ENCODE results near the gene SIL1.

The SIL1 gene

DNA sequence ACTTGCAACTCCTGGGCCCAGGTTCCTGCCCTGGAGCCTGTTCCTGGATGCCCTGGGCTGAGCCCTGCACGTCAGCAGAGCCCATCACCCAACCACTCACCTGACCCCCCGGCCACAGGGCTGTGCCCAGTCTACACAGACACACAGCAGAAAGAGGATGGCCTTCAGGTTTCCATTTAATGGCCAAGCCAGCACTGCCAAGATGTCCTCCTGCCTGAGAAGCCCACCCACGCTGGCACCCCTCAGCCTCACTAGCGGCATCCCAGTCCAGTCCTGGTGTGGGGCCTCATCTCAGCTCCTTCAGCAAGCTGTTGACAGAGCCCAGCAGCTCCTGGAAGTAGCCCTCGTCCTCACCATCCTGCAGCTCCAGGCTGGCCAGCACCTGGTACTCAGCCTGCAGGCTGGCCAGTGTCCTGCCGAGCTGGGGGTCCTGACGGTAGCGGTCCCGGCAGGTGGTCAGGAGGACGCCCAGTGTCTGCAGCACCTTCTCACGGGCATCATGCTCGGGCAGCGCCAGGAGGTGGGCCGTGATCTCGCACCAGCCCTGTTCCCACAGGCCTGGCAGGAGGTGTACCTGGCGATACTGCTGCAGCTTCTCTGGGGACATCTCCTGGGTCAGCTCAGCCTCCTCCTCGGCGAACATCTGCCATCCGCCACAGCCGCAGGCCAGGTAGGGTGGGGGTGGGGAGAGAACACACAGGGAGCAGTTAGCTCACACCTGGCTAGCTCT, 251.2 kb downstream of the SIL1 start:
- no peak for DNase-seq

DNA sequence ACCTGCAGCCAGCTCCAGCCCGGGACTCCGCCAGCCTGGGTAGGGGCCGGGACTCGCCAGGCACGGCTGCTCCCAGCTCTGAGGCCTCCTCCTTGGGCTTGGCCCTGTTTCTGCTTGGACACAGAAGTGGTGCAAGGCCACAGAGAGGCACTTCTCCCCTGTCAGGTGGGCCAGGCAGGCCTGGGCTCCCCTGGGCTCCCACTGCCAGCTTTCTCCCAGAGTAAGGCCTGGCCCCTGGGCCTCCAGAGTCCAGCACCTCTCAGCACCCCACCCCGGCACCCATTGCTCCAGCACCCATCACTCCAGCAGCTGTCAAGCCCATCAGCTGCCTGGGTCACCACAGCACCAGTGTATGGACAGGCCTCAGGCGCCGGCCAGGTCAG, 251.9 kb downstream of the SIL1 start:
- DNase-seq = peak in 33 of 56 donors; percentile 30 to 82 (median 58)

DNA sequence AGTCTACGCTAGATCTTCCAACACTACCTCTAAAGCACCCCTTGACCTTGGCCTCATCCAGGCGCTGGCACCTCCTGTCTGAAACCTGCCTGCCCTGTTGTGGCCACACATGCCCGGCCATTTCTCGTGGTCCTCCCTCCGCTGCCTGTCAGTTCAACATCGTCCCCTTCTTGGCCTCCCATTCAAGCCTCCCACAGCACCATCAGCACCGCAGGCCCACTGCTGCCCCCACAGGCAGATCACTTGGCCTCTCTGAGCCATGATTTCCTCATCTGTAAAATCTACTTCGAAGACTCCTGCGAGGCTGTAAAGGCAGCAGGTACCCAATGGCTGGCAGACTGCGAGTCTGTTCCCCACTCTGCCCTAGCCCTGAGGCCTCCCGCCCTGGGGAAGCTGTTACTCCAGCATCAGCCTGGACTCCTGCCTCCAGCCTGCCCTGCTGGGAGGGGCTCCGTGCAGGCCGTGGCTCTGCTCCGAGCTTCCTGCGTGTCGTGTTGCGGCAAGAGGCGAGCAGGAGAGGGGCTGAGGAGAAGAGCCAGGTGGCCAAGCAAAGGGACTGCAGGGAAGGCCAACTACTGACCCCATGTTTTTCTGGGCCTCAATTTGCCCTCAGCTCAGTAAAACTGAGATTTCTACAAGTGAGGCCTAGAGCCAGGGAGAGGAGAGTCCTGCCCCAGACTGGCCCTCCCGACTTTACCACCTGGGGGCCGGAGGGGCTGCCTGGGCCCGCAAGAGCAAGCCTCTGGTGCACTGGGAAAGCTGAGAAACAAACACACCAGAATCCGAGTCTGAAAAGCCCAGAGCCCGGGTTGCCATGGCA, 252.5 kb downstream of the SIL1 start:
- peak in 20 of 56 donors; percentile 21 to 62 (median 48) for DNase-seq

DNA sequence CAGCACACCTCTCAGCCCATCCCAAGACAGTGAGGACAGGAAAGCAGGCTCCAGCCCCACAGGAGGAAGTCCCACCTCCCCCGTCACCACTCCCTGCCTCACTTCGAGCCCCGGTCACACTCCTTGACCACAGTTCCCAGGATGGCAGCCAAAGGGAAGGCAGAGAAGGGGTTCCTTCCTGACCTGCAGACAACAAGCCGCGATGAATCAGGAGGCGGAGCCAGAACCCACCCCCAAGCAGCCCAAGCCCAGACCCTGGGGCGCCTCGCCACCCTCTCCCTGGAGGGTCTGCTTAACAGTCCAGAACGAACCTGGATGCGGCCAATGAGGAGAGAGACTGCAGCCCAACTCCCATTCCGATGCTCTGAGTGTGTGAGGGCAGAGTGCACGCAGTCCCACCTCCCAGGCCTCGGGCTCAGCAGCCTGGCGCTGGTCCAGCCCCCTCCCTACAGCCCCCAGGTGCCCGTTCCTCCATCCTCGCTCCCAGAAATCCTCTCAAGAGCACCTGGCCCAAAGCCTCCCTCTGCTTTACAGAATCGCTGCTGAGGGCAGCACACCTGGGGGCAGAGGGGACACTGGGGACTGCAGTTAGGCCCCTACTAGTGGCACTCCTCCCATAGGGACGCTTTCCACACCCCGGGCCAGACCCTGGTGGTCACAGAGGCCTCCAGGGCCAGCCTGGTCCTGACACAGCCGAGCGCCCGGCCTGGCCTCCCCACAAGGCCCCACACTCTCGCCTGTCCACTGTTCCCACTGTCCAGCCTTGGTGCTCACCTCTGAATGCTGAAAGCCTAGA, 253.4 kb downstream of the SIL1 start:
- no peak for DNase-seq

DNA sequence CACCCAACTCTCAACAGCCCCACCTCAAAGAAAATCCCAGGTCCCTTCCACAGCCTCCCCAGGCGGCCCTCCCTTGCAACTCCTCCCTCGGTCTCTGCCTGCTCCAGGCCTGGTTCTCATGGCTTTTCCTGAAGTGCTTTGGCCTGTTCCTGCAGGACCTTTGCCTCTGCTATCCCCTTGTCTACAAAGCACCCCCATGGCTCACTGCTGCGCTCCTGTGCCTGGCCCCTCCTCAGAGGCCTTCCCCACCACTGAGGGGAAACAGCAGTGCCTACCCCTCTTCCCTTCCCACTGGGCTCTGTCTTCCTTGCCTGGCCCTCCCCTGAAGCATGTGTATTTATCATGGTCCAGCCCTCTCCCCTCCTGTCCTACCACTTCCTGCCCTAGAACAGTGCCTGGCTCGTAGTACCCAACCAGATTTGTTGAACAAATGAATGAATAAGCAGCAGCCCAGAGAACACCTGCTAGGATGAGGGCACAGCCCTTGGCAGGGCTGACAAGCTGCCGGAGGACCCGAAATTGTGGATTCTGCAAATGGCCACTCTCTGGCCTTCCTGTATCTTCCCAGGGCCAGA, 254.5 kb downstream of the SIL1 start:
- DNase-seq = no peak

DNA sequence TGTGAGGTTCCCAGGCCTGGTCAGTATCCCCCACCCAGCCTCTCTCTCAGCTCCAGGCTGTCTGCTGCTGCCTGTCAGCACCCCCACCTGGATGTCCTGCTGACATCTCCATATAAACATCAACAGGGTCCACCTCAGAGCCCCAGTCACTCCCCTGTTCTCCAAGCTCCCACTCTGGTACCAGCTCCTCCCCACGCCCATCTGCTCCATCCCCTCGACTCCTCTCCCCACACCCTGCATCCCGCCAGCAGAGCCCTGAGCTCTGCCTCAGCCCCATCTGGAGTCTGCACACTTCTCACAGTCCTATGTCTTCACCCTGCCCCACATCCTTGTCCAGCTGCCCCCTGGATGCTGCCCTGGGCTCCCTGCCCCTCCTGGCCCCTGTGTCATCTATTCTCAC, 255.3 kb downstream of the SIL1 start:
- DNase-seq = no peak

DNA sequence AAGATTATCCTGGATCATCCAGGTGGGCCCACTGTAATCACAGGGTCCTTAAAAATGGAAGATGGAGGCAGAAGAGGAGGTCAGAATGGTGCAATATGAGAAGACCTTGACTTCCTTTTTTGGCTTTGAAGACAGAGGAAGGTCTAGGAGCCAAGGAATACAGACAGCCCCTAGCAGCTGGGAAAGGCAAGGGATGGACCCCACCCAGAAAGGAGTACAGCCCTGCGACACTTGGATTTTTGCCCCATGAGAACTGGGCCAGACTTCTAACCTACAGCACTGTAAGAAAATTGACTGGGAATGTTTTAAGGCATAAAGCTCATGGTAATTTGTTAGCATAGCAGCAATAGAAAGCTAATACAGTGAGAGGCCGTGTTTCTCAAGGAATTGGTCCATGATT, 256.1 kb downstream of the SIL1 start:
- DNase-seq = no peak

DNA sequence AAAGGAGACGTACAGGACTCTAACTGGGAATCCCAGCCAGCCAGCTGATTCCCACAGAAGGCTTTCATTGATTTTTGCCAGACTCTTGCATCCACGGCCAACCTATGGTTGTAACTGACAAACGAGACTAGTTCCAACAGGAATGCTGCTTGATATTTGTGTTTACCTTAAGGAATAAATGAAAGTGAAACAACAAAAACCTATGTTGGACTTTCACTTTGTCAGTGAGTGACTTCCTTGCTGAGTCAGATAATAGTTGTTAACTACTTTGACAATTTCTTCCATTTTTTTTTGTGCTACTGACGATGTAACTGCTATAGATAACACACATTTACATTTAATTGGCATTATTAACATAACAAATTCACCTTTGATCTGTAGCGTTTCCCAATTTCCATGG, 259.6 kb downstream of the SIL1 start:
- DNase-seq = no peak

DNA sequence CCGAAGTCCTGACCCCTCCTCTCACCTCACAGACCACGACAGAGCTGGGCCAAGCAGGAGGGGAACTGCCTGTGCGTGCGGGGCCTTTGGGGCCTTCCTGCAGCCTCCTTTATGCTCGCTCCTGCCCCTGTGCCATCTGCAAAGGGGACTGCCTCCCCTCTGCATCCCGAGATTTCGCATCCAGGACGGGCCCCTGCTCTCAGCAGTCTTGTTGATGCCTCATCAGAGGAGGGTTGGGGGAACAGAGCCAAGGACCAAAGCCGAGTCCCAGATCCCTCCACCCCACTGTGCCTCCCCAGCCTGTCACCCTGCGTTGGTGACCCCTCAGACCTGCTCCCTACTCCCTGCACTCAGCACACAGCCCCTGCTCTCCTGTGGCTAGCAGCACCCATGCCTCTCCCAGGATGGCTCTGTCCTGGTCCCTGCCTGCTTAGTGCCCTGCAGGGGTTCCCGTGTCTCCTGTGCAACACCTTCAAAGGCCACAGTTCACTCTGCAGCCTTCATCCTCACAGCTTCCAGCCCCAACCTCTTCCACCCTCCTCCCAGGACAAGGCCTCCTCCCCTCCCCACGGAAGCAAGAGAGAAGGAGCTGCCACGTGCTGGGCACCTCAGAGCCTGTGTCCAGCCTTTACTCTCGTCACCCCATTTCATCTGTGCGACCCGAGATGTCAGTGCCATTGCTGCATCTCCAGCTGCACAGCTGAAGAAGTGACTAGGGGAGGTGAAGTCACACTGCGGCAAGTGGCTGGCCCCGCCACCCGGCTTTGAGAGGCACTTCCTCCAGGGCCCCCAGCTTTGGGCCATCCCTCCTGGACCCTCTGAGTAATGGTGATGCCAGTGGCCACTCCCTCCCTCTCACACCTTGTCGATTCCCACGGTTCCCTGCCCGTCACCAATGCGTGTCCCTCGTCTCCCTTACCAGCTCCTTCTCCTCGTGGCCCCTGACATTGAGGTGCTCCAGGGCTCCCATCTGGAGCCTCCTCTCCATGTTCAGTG, 260.5 kb downstream of the SIL1 start:
- DNase-seq = no peak

DNA sequence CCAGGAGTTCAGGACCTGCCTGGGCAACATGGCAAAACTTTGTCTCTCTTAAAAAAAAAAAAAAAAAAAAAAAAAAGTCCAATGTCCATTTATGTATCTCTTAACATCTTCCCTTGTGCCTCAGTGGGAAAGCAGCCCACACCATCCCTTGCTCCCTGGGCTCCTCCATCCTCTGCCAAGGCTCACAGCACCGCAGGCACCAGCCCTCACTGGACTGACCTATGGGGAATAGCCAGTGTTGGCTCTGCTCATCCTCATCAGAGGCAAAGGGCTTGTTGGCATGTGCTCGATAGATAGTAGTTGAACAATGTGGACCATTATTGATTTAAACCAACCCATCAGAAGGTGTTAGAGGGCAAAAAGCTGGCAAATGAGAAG, 261.2 kb downstream of the SIL1 start:
- DNase-seq = no peak

DNA sequence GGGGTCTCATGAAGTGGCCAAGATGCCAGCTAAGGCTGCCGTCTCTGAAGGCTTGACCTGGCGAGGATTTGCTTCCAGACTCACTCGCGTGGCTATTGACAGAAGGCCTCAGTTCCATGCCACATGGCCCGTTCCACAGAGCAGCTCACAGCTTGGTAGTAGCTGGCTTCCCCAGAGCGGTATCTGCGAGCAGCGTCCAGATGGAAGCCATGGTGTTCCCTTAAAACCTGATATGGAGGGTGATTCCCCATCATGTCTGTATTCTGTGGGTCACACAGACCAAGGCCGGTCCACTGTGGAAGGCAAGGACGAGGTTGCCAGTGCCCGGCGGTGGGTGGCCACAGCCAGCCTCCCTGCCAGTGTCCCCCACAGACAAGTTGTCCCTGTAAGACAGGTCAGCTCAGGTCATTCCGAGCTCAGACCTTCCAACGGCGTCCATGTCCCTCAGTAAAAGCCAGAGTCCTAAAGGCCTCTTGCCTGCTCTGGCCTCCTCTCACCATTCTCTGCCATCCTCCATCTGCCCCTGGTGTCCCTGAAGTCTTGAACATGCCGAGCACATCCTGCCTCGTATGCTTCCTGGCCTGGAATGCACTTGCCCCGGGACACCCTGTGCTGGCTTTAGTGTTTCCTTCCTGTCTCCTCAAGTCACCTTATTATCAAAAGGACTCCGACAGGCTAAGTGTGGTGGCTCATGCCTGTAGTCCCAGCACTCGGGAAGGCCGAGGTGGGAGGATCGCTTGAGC, 261.8 kb downstream of the SIL1 start:
- no peak for DNase-seq

DNA sequence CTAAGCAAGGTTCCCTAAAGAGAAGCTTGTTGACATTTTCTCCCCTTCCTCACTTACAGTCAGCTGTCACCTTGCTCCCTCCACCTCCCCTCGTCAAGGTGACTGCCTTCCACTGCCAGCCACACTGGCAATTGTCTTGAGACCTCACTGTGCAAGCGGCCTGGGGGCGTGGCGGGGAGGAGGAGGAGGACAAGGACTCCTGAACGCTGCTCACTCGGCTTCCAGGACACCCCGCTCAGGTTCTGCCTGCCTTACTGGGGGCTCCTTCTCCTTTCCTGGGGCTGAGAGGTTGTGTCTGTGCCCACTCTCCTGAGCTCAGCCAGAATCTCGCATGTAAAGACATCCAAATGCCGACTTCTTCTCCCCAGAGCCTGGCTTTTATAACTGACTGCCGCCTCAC, 262.7 kb downstream of the SIL1 start:
- DNase-seq = no peak

DNA sequence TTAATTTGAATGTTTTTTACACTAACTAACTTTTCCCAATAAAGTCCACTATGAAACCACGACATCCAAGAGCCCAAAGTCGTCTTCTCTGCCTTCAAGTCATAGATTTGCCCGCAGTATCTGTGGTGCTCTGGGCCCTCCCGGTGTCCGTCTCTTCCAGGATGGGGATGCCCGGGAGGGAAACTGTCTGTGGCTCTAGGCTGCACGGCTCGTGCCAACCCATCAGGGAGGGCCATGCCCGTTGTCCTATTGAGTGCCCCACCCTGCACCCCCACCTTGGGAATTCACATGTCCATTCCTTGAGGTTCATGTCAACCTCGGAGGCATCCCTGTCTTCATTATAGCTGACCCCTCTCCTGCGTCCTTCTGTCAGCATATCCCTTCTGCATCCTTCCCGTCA, 263.2 kb downstream of the SIL1 start:
- no peak for DNase-seq

DNA sequence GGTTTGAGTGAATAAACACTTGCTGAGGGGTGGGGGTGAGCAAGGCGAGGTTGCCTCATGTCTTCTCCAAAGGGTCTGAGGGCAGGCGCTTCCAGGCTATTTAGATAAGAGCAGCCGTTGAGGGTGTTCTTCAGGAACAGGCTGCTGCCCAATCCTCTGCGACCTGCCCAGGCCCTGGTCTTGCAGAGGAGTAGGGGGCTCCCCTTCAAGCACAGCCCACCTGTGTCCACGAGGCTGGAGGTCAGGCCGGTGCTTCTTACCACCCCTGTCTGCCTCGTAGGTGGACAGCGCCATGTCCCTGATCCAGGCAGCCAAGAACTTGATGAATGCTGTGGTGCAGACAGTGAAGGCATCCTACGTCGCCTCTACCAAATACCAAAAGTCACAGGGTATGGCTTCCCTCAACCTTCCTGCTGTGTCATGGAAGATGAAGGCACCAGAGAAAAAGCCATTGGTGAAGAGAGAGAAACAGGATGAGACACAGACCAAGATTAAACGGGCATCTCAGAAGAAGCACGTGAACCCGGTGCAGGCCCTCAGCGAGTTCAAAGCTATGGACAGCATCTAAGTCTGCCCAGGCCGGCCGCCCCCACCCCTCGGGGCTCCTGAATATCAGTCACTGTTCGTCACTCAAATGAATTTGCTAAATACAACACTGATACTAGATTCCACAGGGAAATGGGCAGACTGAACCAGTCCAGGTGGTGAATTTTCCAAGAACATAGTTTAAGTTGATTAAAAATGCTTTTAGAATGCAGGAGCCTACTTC, 264.5 kb downstream of the SIL1 start:
- DNase-seq = no peak

DNA sequence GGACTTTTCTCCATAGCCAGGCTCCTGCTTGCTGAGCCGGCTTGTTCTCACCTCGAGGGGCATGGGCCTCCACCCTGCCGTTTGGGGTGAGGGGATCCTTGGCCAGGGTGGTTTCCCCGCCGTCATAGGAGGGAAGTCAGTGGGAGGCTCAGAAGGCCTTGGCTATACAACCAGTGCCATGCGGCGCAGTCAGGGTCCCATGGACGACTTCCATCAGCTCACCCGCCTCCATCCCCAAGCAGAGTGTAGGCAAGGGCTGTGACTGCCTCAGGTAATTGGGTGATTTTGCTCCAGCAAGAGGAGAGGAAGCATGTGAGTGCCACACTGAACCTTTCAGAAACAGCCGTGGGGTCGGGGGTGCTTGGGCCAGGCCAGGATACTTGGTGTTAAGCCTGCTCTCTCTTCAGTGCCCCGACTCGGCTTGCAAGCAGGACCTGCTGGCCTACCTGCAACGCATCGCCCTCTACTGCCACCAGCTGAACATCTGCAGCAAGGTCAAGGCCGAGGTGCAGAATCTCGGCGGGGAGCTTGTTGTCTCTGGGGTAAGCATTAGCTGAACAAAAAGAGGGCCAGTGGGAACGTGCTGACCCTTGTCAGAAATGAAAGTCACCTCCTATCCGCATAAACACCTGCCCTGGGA, 265.9 kb downstream of the SIL1 start:
- DNase-seq = no peak

DNA sequence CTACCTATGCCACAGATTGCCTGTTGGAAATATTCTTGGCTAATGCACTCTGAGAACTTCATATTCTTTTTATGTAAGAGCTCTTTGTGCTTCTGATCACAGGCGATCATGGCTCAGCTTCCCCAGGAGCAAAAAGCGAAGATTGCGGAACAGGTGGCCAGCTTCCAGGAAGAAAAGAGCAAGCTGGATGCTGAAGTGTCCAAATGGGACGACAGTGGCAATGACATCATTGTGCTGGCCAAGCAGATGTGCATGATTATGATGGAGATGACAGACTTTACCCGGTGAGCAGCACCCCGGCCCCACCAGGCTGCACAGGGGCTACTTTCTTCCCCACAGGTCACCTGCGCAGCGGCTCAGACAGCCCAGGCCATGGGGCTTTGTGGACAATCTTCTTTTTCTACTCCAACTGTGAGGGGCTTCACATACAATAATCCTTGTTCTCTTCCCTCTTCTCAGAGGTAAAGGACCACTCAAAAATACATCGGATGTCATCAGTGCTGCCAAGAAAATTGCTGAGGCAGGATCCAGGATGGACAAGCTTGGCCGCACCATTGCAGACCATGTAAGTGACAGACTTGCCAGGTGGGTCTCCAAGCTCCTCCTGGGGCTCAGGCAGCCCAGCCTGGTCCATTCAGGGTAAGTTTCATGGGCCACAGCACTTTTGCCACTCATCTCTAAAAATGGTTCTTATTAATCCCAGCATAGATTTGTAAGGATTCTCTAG, 267.6 kb downstream of the SIL1 start:
- peak in 1 of 56 donors; percentile 38 for DNase-seq

DNA sequence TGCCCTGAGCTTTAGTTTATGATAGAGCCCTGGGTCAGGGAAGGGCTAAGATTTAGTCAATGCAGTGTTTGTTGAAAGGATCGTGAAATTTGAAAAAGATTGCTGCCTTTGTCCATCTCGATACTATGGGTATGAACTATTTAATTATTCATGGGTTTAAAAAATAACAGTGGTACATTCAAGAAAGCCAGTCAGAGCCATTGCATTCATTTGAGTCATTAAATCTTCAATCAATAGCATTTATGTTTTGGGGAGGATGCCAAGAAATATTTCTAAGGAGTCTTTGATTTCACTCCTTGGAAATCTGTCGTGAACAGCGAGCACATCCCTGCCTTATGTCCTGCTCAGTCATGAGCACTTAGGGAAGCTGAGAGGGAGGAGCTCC, 268.6 kb downstream of the SIL1 start:
- no peak for DNase-seq

DNA sequence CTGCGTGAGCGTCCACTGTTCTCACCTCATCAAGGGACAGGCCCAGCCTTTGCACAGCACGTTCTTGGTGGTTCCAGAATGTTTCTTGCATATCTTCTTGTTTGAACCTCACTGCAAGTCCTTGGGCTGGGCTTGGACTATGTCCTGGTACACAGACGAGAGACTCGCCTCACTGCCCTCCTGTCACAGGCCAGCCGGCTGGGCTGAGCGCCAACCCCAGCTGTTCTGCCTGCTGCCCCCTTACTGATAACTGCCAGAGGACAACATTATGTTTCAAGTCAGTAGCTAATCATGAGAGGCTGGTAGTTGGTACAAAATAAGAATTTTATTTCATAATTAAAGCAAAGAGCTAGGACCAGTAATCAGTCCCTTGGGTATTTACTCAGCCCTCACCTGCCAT, 270.2 kb downstream of the SIL1 start:
- DNase-seq = peak in 52 of 56 donors; percentile 38 to 91 (median 81)

Measured in nucleus accumbens (tissue), 56 donors.